Neural cell (in vitro differentiated cells): ENCODE measurements around the gene PAFAH1B1. TPM values are rescaled to one million over a fixed set of nuclear protein-coding genes. Genes with fewer than 3 reads are reported as not detected.

Experiments used
- H2AFZ ChIP-seq: fragments of 200-600, 300-800 bp; sonication (generic), shearing (Covaris generic); 2 replicates; pipeline ENCODE4 v1.6.0; 2014; ENCODE audit warnings: low read depth, mild to moderate bottlenecking, antibody characterized with exemption, low read length, moderate library complexity
- H3F3A ChIP-seq: fragments of 200-600 bp; shearing (Covaris generic); 2 replicates; pipeline ENCODE4 v1.6.1; 2016; ENCODE audit warnings: mild to moderate bottlenecking, moderate library complexity, mixed read lengths, antibody characterized with exemption, low read length; ENCODE audit not compliant: insufficient read depth, poor library complexity, severe bottlenecking
- H3K27ac ChIP-seq: fragments of 200-600, 300-800 bp; sonication (generic), shearing (Covaris generic); 2 replicates; pipeline ENCODE4 v1.5.1; 2014; ENCODE audit warnings: mild to moderate bottlenecking, low read length, moderate library complexity
- H3K27me3 ChIP-seq: fragments of 300-800, 200-600 bp; sonication (generic), shearing (Covaris generic); 2 replicates; pipeline ENCODE4 v1.6.0; 2014; ENCODE audit warnings: mild to moderate bottlenecking, low read depth, low read length, moderate library complexity; ENCODE audit not compliant: insufficient read depth
- H3K36me3 ChIP-seq: fragments of 300-800, 200-600 bp; sonication (generic), shearing (Covaris generic); 2 replicates; pipeline ENCODE4 v1.5.1; 2014; ENCODE audit warnings: mild to moderate bottlenecking, antibody characterized with exemption, low read length, moderate library complexity; ENCODE audit not compliant: insufficient read depth
- H3K4me2 ChIP-seq: fragments of 300-800, 200-600 bp; sonication (generic), shearing (Covaris generic); 2 replicates; pipeline ENCODE4 v1.6.0; 2014; ENCODE audit warnings: mild to moderate bottlenecking, low read length
- H3K4me3 ChIP-seq: fragments of 300-800, 200-600 bp; sonication (generic), shearing (Covaris generic); 2 replicates; pipeline ENCODE4 v1.5.1; 2014; ENCODE audit warnings: mild to moderate bottlenecking, low read length, moderate library complexity
- H3K79me2 ChIP-seq: fragments of 200-600 bp; shearing (Covaris generic); replicated peaks from 2 replicates; pipeline ENCODE4 v1.6.0; 2014; ENCODE audit warnings: mild to moderate bottlenecking, low read length, moderate library complexity; ENCODE audit not compliant: insufficient read depth
- H3K9ac ChIP-seq: fragments of 300-800, 200-600 bp; sonication (generic), shearing (Covaris generic); 2 replicates; pipeline ENCODE4 v1.6.1; 2016; ENCODE audit warnings: mild to moderate bottlenecking, low read length, mixed read lengths
- H3K9me2 ChIP-seq: fragments of 200-600 bp; shearing (Covaris generic); 2 replicates; pipeline ENCODE4 v1.6.1; 2016; ENCODE audit warnings: mild to moderate bottlenecking, low read length, mixed read lengths; ENCODE audit not compliant: insufficient read depth
- H3K9me3 ChIP-seq: fragments of 200-600, 300-800 bp; sonication (generic), shearing (Covaris generic); 2 replicates; pipeline ENCODE4 v1.6.1; 2016; ENCODE audit warnings: mild to moderate bottlenecking, mixed run types, low read length, moderate library complexity, mixed read lengths
- H4K20me1 ChIP-seq: fragments of 200-600 bp; shearing (Covaris generic); 2 replicates; pipeline ENCODE4 v1.6.1; 2016; ENCODE audit warnings: mild to moderate bottlenecking, mixed run types; ENCODE audit not compliant: insufficient read depth
- EP300 ChIP-seq: fragments of 450-650 bp; conservative IDR thresholded peaks from 2 replicates; pipeline ENCODE4 v1.6.1; 2014; ENCODE audit warnings: antibody characterized with exemption, mild to moderate bottlenecking, moderate library complexity; ENCODE audit not compliant: poor library complexity, severe bottlenecking
- EZH2 ChIP-seq: fragments of 200-600, 300-800 bp; shearing (Covaris generic), sonication (generic); IDR thresholded peaks from 2 replicates; pipeline ENCODE4 v1.6.1; 2014; ENCODE audit warnings: antibody characterized with exemption, low read length, borderline replicate concordance, mild to moderate bottlenecking; ENCODE audit not compliant: insufficient read depth, poor library complexity, severe bottlenecking
- MXI1 ChIP-seq: fragments of 450-650 bp; conservative IDR thresholded peaks from 2 replicates; pipeline ENCODE4 v1.6.1; 2014; ENCODE audit warnings: antibody characterized with exemption, mild to moderate bottlenecking; ENCODE audit not compliant: poor library complexity, severe bottlenecking
- POLR2AphosphoS5 ChIP-seq: IDR thresholded peaks from 2 replicates; pipeline ENCODE4 v1.6.1; 2012
- RAD21 ChIP-seq: fragments of 450-650 bp; conservative IDR thresholded peaks from 2 replicates; pipeline ENCODE4 v1.6.1; 2014; ENCODE audit warnings: antibody characterized with exemption, mild to moderate bottlenecking, moderate library complexity
- REST ChIP-seq: IDR thresholded peaks from 2 replicates; pipeline ENCODE4 v1.6.1; 2012; ENCODE audit warnings: borderline replicate concordance
- SMC3 ChIP-seq: fragments of 450-650 bp; conservative IDR thresholded peaks from 2 replicates; pipeline ENCODE4 v1.6.1; 2014; ENCODE audit warnings: antibody characterized with exemption, mild to moderate bottlenecking, moderate library complexity; ENCODE audit not compliant: poor library complexity
- TAF1 ChIP-seq: IDR thresholded peaks from 2 replicates; pipeline ENCODE4 v1.6.1; 2012; ENCODE audit warnings: low read depth
- polyA plus RNA-seq: library from polyadenylated mRNA; depleted of rRNA; stranded (reverse); fragments of >200 nt; gene quantifications from 2 replicates; pipeline ENCODE4 v1.2.3, GENCODE V29; 2014
- TF ChIP-seq, protein P1 (sequence below): fragments of 450-650 bp; IDR thresholded peaks from 2 replicates; pipeline ENCODE4 v1.5.1; 2014; ENCODE audit warnings: antibody characterized with exemption, mild to moderate bottlenecking, moderate library complexity; ENCODE audit not compliant: poor library complexity, severe bottlenecking

The PAFAH1B1 gene
- polyA plus RNA-seq, 1 donor from 2014 or later: 305 TPM

DNA sequence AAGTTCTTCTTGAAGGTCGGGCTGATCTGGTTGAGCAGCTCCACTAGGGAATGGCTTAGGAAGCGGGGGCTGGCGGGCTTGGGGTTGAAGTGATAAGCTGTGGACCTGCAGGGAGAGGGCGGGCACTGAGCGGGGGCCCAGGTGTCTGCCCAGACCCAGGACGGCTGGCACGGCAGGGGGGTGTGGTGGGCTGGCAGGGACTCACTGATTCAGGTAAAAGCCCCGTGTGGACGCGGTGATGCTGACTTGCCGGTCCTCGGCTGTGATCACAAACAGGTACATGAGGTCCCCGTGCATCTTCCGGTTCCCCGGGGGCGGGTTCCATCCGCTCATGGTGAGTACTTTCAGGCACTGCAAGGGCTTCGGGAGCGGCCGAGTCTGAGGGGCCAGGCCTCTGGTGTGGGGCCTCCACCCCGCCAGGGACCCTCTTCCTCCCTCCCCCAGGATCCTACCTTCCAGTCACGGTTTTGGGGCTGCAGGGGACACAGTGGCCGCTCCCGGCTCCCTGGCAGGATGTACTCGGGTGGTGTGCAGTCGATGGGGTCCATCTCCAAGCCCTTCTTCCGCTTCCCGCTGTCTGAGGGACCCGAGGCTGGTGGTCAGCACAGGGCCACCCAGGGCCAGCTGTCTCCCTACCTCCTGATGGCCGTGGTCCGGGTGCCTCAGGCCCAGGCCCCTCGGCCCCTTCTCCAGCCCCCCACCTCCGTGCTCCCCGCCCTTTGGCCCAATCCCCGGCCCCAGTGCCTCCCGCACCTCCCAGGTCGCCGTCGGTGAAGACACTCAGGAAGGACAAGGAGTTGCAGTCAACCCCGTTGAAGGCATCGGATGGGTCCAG, 107.9 kb downstream of the PAFAH1B1 start:
- Histone ChIP-seq H2AFZ (no peak overlapping the region), H3F3A (no peaks in the 10 kb centered on the region), H3K9me3 (no peaks in the 10 kb centered on the region), H3K4me3 (no peak overlapping the region), H3K36me3 (no peaks in the 10 kb centered on the region), H3K27ac (no peak overlapping the region), H4K20me1 (no peaks in the 10 kb centered on the region), H3K79me2 (no peaks in the 10 kb centered on the region), H3K27me3 (no peaks in the 10 kb centered on the region), H3K9me2 (no peaks in the 10 kb centered on the region), H3K4me2 (no peak overlapping the region), H3K9ac (no peak overlapping the region)
- TF ChIP-seq REST (no peak), MXI1 (no peak), SMC3 (no peak), TAF1 (no peak), EZH2 (no peak), EP300 (no peak), RAD21 (no peak), POLR2AphosphoS5 (no peak)
- TF ChIP-seq, protein P1, sequence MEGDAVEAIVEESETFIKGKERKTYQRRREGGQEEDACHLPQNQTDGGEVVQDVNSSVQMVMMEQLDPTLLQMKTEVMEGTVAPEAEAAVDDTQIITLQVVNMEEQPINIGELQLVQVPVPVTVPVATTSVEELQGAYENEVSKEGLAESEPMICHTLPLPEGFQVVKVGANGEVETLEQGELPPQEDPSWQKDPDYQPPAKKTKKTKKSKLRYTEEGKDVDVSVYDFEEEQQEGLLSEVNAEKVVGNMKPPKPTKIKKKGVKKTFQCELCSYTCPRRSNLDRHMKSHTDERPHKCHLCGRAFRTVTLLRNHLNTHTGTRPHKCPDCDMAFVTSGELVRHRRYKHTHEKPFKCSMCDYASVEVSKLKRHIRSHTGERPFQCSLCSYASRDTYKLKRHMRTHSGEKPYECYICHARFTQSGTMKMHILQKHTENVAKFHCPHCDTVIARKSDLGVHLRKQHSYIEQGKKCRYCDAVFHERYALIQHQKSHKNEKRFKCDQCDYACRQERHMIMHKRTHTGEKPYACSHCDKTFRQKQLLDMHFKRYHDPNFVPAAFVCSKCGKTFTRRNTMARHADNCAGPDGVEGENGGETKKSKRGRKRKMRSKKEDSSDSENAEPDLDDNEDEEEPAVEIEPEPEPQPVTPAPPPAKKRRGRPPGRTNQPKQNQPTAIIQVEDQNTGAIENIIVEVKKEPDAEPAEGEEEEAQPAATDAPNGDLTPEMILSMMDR: no peak

GRCh38 chr17:2701996-2702741, 108.7 kb downstream of the PAFAH1B1 start:
- no peaks in the 10 kb centered on the region for H3K36me3 ChIP-seq
- TF ChIP-seq EP300 (no peak), SMC3 (no peak), REST (no peak), RAD21 (no peak), EZH2 (no peak), POLR2AphosphoS5 (no peak), MXI1 (no peak), TAF1 (no peak)
- TF ChIP-seq, protein P1: no peak
- no peaks in the 10 kb centered on the region for H3F3A ChIP-seq
- no peaks in the 10 kb centered on the region for H3K79me2 ChIP-seq
- no peaks in the 10 kb centered on the region for H3K9me3 ChIP-seq
- H3K27me3 ChIP-seq: no peaks in the 10 kb centered on the region
- H3K4me3 ChIP-seq: no peak overlapping the region
- H2AFZ ChIP-seq: no peak overlapping the region
- H4K20me1 ChIP-seq: no peaks in the 10 kb centered on the region
- no peaks in the 10 kb centered on the region for H3K9me2 ChIP-seq
- H3K9ac ChIP-seq: no peak overlapping the region
- H3K4me2 ChIP-seq: no peak overlapping the region
- H3K27ac ChIP-seq: no peak overlapping the region
